Activated effector memory CD4-positive, alpha-beta T cell treated with anti-CD3 and anti-CD28 coated beads, Interleukin-2, amount 50 U/mL, for 16 hours (primary cell): ENCODE measurements around the gene RASGRP2.

ENCODE experiments used
- DNase-seq: peaks from one replicate; pipeline ENCODE4 v3.0.0-alpha.2; 2020

RASGRP2 gene

DNA sequence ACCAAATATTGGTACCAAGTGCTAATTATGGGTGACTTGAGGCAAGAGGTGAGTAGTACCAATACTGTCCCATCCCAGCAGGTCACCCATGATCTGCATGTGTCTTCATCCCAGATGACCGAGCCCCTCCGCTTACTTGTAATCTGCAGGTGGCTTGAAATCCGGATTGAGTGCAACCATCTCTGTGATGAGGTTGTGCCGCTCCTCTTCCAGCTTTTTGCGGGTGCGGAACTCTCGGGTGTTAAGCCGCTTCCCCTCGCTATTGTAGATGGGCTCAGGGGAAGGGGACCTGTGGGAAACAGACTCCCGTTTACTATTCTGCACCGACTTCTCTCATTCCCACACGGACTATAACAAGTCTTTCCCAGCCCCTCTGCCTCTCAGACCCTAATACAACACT is 26.2 kb upstream of the RASGRP2 start:
- peak; percentile 55 for DNase-seq

DNA sequence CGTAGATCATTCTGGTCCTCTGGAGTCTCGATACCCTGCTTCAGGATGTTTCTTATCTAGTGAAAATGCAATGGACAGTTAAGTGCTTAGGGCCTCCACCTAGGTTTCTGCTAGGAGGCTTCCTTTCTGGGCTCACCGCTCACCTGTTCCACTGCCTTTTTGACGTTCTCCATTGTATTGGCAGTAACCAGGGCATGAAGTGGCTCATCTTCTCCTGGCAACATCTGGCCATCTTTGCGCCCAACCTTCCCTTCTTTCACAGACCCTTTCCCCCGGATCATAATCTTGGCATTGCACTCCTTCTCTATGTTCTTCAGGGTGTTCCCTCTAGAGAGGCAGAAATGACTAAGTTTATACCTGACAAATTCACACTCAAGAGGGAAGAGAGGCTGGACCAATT is 25.3 kb upstream of the RASGRP2 start:
- peak; percentile 45 for DNase-seq

DNA sequence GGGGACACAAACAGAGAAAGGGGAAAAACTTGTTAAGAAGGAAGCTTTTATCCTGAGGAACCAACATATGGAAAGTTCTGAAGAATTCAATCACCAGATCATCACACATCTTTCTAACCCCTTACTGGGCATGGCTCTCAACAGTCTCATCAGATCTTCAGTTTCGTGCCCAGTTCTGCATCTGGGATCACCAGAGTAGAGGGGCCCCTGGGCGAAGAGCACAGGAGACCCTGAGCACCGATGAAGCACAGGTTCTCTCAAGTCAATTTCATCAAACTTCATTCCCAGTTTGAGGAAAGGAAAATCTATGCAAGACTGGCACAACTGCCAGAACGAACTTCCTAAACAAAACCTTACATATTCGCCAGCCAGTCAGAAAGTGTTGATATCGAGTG is 24.4 kb upstream of the RASGRP2 start:
- DNase-seq = peak; percentile 17

DNA sequence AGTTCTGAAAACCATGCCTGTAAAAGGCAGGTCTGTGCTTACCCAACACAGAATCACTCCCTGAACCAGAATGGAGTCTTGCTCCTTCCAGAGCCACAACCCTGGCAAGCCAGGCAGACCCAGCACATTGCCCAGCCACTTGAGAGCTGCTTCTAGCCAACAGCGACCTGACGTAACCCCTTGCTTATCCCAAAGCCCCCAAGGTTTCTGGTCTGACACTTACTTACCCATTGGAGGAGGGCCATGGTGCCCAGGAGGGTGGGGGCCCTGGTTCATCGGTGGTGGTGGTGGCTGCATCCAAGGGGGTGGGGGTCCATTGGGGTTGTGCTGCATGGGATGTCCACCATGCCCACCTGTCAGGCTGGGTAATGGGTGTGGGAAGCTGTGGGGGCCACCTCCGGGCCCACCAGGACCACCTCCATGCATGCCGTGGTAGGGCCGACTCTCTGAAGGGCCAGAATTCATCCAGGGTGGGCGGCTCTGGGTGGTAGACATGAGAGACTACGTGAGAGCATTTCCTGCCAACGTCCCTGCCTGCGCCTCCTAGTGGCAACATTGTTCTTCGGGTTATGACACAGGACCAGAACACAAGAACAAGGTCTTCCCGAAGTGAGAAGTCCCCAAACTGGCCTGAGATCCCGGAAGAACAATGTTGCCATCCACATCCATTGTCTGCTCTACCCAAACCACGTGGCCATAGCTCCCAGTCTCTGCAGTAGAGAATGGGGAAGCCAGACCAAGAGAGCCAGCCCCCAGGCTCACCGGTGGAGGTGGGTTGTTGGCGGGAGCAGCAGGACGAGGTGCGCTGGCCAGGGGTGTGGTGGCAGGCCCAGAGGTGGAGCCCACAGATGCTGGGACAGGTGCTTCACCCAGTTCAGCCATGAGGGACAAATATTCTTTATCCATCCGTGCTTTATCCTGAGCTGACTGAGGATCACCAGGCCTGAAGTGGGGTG is 23.7 kb upstream of the RASGRP2 start:
- DNase-seq = peak; percentile 91

- peak; percentile 57 for DNase-seq
These were observed 22.9 kb upstream of the RASGRP2 start for GRCh38 chr11:64766881-64767280.

GRCh38 chr11:64765851-64766665 is 22.1 kb upstream of the RASGRP2 start:
- DNase-seq = peak; percentile 65

DNA sequence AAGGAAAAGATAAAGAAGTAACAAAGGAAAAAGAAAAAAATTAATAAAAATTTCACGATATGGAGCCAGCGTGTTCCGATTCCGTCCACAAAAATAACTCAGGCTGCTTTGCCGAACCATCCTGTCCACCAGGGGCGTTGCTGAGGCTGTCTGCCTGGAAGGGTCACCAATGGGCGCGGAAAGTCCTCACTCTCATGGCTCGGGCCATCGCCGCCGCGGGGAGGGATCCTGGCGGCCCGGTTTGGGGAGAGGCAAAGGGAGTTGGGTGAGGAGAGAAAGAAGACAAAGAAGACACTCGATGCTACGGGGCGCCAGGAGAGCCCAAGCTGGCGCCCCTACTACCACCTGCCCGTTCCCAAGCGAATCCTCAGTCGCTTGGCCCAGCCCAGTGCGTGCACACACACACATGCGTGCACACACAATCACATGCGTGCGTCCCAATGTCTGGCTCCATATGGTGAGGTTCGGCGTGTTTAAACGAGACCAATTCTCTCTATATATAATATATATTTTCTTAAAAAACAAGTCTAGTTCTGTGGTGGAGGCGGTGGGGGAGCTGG is 21.4 kb upstream of the RASGRP2 start:
- DNase-seq = peak; percentile 67

GRCh38 chr11:64764753-64765152 is 20.8 kb upstream of the RASGRP2 start:
- DNase-seq = peak; percentile 49

GRCh38 chr11:64764040-64764611 is 20.2 kb upstream of the RASGRP2 start:
- DNase-seq = peak; percentile 82

DNA sequence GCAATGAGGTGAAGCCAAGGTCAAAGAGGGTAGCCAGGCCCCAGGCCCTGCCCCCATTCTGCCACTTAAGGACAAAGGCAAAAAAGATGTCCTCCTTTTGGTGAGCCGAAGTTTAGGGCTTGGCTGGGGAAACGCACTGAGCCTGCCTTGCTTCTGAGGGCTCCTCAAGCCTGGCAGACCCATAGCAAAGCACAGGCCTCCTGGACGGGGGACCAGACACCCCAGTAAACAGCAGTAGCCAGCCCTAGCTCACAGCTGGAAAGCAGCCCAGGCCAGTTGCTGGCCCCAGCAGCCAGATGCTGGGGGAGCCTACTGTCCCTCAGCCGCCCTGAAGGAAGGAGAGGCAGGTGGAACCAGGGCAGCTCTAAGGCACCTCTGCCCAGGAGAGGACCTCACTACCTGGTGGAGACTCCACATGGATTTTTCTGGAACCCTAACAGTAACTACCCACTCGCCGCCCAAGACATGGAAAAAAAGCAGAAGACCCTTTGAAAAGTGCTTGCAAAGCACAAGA is 19.6 kb upstream of the RASGRP2 start:
- peak; percentile 67 for DNase-seq

DNA sequence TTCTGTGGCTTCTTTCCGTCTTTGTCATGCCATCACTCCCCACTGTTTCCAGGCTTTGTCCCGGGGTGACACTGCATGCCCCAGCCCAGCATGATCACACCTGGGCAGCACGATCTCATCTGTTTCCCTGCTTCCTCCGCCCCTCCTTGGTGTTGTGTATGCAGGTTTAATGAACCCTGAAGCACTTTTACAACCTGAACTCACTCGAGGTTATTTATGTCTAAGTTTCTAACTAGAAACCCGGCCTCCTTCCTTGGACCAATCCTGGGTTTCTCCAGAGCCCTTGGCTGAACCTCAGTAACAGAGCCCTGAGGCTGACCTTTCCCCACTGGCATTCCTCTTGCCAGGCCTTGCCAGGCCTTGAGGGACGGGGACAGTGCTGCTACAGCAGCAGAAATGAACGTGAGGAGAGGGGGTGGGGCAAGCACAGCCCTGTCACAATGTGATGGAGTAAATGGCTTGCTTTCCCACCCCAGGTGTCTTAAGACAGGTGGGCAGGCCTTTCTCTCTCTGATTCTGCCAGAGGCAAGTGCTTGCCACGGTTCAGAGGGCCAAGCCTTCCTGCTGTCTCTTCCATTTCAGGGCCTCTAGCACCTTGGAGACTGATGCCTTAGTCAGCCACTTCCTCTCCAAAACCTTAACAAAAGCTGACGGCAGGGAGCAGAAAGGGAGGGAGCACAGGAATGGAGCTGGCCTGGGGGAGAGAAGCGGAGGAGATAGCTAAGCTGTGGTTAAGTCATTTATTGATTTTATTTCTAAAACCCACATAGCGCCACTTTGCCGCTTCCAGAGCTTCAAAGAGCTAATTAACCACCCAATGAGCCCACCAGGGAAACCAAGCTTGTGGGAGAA is 19.0 kb upstream of the RASGRP2 start:
- DNase-seq = peak; percentile 65

DNA sequence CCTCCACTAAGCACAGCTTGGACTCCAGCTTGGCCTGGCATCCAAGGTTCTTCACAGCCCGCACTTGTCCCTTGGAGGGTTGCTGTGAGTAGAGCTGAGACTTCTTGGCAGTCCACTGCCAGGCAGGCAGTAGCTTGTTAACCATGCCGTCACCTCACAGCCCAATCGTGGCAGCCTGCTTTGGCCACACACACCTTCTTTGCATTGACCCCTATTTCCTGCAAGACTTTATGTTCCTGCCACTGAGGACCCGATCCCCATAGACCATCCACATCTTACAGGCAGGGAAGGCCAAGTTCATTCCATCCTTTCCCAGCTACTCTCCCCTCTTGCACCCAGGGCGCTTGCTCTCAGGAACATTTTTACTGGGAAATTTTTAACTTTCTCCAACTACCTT is 18.3 kb upstream of the RASGRP2 start:
- DNase-seq = no peak

DNA sequence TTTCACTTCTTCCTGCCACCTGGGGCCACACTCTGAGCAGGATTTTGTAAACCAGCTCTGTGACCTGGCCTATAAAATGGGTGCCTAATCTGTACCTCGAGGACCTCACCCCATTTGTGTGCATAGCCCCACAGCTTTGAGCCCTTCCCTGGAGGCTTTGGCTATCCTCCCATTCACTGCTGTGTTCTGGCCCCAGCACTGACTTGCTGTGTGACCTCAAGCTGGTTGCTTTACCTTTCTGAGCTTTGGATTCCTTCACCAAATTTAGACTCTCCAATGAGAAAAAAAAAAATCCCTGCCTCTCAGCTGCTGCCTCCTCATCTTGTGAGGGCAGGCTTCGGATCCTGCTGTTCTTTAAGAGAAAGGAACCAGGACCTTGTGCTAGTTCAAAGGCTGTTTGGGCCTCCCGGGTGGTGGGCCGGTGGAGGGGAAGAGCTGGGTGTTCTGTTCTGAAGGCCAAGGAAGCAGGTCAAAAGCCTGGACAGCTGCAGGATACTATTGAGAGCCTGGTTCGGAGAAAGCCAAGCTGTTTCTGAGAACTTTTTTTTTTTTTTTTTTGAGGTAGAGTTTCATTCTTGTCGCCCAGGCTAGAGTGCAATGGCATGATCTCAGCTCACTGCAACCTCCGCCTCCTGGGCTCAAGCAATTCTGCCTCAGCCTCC is 16.9 kb upstream of the RASGRP2 start:
- no peak for DNase-seq

DNA sequence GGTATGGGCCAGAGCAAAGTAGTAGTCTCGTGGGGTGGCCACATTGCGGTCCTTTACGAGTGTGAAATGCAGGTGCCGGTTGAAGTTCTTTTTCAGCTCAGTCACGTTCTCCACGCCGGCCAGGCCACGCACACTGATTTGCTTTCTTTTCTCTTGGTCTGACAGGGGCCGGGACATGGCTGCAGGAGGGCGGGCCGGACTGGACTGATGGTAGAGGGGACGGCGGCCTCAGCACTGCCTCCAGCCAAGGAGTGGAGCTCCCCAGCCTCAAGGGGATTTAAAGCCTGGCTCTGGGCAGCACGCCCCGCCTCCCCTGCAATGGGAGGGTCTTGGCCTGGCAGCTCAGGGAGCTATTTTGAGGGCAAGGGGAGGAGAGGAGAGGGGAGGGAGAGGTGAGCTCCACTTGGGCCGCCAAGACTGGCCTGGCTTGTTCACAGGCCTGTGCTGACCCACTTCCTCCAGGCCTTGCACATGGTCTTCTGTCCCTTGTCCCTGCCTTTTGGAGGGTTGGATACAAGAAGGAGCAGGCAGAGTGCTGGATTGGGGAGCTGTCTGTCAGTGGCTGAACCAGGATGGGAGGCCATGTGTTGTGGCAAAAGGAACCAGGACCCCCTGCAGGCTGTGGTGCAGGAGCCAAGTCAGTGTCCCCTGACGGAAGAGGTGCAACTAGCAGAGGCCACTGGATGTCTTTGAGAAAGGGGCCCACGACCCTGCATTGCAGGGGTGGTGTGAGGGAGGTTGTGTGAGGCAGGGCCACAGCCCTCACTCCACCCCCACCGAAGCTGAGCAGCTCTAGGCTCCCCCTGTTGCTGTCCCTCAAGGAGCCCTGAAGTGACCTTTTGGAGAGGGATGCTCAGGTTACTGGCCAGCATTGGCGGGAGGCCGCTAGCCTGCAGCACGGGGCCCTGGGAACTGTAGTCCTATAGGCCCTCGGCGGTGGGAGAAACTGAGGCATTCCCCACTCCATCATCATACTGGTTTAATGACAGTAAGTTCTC is 16.1 kb upstream of the RASGRP2 start, which contains the start of gene PYGM:
Gene PYGM (minus strand): TSS at position 253 of the 998 bp plus-strand sequence. CDS start 76 bp downstream, at position 177.
- peak; percentile 62 for DNase-seq

- DNase-seq = peak; percentile 65
These were observed 15.3 kb upstream of the RASGRP2 start for GRCh38 chr11:64759131-64759721.

DNA sequence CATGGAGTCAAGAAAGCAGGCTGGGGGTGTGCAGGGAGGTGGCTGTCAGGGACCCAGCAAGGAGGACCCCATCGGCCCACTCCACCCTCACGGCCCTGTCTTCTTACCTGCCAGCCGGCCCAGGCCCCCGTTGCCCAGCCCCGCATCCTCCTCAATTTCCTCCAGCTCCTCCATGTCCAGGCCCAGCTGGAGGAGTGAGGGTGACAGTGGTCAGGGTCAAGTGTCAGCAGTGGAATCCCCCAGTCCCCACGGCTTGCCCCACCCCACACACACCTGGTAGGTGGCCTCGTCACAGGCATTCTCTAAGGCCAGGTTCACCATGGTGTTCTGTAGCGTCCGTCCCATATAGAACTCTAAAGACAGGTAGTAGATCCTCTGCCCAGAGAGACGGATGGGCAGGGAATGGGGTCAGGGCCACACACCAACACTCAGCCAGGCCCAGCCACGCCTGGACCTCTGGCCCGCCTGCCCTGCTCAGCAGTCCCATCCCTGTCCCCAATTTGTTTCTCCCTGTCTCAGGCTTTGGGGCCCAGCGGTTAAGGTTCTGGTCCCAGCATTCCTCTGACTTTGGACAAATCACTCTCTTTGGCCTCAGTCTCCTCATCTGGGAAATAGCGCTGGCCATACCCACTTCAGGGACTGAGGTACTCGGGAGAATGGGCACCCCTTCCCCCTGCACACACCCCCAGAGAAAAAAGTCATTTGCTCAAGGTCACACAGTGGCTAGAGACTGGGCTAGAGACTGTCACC is 14.6 kb upstream of the RASGRP2 start:
- peak; percentile 59 for DNase-seq

GRCh38 chr11:64757549-64758329 is 13.8 kb upstream of the RASGRP2 start:
- no peak for DNase-seq
